ENCODE data around the gene ZNF568. TPM values are rescaled to one million over a fixed set of nuclear protein-coding genes. Genes with fewer than 3 reads are reported as not detected.

The ZNF568 gene
- total RNA-seq, 1 experiment from 2014 or later = 7.1 TPM

GRCh38 chr19:36997843-36998235, 81.7 kb downstream of the ZNF568 start:
- no peak for DNase-seq (ENCODE audit: low spot score)
- POLR2A ChIA-PET (ENCODE audit: low non-redundant PET) = interaction anchor here (0.6 kb wide), 1 partner anchor 1194 kb away, joined by 3 read pairs; no protein-coding TSS in a partner anchor
- no peaks in the 10 kb centered on the region for H3K27me3 ChIP-seq (replicated peaks; ENCODE audit: insufficient read depth, low read depth, low read length, poor library complexity)
- H3K9me3 ChIP-seq (ENCODE audit: low read depth, low read length, poor library complexity, severe bottlenecking) = peaks cover 41% of the 10 kb centered on the region
- no peak overlapping the region for H3K27ac ChIP-seq (ENCODE audit: low read depth, low read length, poor library complexity, severe bottlenecking)
- intact Hi-C loops (cut with micrococcal nuclease; ENCODE audit: unreplicated experiment) = no loop called here
- no peaks in the 10 kb centered on the region for H3K4me1 ChIP-seq (ENCODE audit: insufficient read depth, low read length, poor library complexity, severe bottlenecking)
- H3K4me3 ChIP-seq (ENCODE audit: low read depth, low read length, poor library complexity, severe bottlenecking) = no peak overlapping the region
- CTCF ChIA-PET = no interaction called here
- TF ChIP-seq CTCF (conservative IDR thresholded peaks at IDR 0.05; ENCODE audit: low read depth, low read length) (no peak), EZH2 (IDR thresholded peaks at IDR 0.05; ENCODE audit: borderline replicate concordance, low read depth, low read length, poor library complexity, severe bottlenecking) (no peak)
- no TSS peak for BruUV-seq (replicated peaks)
- no peaks in the 10 kb centered on the region for H3K36me3 ChIP-seq (ENCODE audit: insufficient read depth, low read length, poor library complexity, severe bottlenecking)

GRCh38 chr19:36999313-36999712, 83.2 kb downstream of the ZNF568 start:
- Histone ChIP-seq H3K36me3 (ENCODE audit: insufficient read depth, low read length, poor library complexity, severe bottlenecking) (no peaks in the 10 kb centered on the region), H3K27me3 (replicated peaks; ENCODE audit: insufficient read depth, low read depth, low read length, poor library complexity) (no peaks in the 10 kb centered on the region), H3K4me3 (ENCODE audit: low read depth, low read length, poor library complexity, severe bottlenecking) (no peak overlapping the region), H3K4me1 (ENCODE audit: insufficient read depth, low read length, poor library complexity, severe bottlenecking) (no peaks in the 10 kb centered on the region), H3K27ac (ENCODE audit: low read depth, low read length, poor library complexity, severe bottlenecking) (no peak overlapping the region), H3K9me3 (ENCODE audit: low read depth, low read length, poor library complexity, severe bottlenecking) (peaks cover 41% of the 10 kb centered on the region)
- TF ChIP-seq EZH2 (IDR thresholded peaks at IDR 0.05; ENCODE audit: borderline replicate concordance, low read depth, low read length, poor library complexity, severe bottlenecking) (no peak), CTCF (conservative IDR thresholded peaks at IDR 0.05; ENCODE audit: low read depth, low read length) (no peak)
- intact Hi-C loops (cut with micrococcal nuclease; ENCODE audit: unreplicated experiment) = no loop called here
- DNase-seq (ENCODE audit: low spot score) = no peak
- BruUV-seq (replicated peaks) = no TSS peak
- CTCF ChIA-PET = interaction anchor here (0.8 kb wide), 1 partner anchor 1635 kb away, joined by 8 read pairs; no protein-coding TSS in a partner anchor
- POLR2A ChIA-PET (ENCODE audit: low non-redundant PET) = no interaction called here

GRCh38 chr19:37007587-37008220, 91.6 kb downstream of the ZNF568 start:
- BruUV-seq (replicated peaks) = no TSS peak
- Histone ChIP-seq H3K36me3 (ENCODE audit: insufficient read depth, low read length, poor library complexity, severe bottlenecking) (no peaks in the 10 kb centered on the region), H3K27me3 (replicated peaks; ENCODE audit: insufficient read depth, low read depth, low read length, poor library complexity) (no peaks in the 10 kb centered on the region), H3K4me1 (ENCODE audit: insufficient read depth, low read length, poor library complexity, severe bottlenecking) (no peaks in the 10 kb centered on the region), H3K9me3 (ENCODE audit: low read depth, low read length, poor library complexity, severe bottlenecking) (peaks cover 29% of the 10 kb centered on the region), H3K27ac (ENCODE audit: low read depth, low read length, poor library complexity, severe bottlenecking) (no peak overlapping the region), H3K4me3 (ENCODE audit: low read depth, low read length, poor library complexity, severe bottlenecking) (no peak overlapping the region)
- DNase-seq (ENCODE audit: low spot score) = peak; percentile 28
- intact Hi-C loops (cut with micrococcal nuclease; ENCODE audit: unreplicated experiment) = no loop called here
- ChIA-PET POLR2A (ENCODE audit: low non-redundant PET) (no interaction called here), CTCF (no interaction called here)
- TF ChIP-seq CTCF (conservative IDR thresholded peaks at IDR 0.05; ENCODE audit: low read depth, low read length) (no peak), EZH2 (IDR thresholded peaks at IDR 0.05; ENCODE audit: borderline replicate concordance, low read depth, low read length, poor library complexity, severe bottlenecking) (no peak)
